GM23338 (cell line): Measurements from ENCODE around the gene SLC25A22. TPM values are rescaled to one million over a fixed set of nuclear protein-coding genes. Genes with fewer than 3 reads are reported as not detected.

Source experiments
- ATAC-seq: fragments of 200-7000 bp; cut with Tn5 transposase; 3 replicates; pipeline ENCODE4 v1.9.1; 2020
- DNase-seq: peaks from one replicate; pipeline ENCODE4 v3.0.0-alpha.2; 2015; ENCODE audit warnings: low spot score
- H2AFZ ChIP-seq: fragments of 200-600 bp; sonication (generic); 2 replicates; pipeline ENCODE4 v1.8.0; 2016; ENCODE audit warnings: antibody characterized with exemption, mild to moderate bottlenecking, moderate library complexity
- H3F3A ChIP-seq: fragments of 200-600 bp; sonication (generic); replicated peaks from 2 replicates; pipeline ENCODE4 v1.8.0; 2017; ENCODE audit warnings: antibody characterized with exemption, mixed run types, low read depth
- H3K27ac ChIP-seq: fragments of 200-600 bp; sonication (generic); 2 replicates; pipeline ENCODE4 v1.6.1; 2016; ENCODE audit warnings: low read depth
- H3K27me3 ChIP-seq: fragments of 200-600 bp; sonication (generic); 2 replicates; pipeline ENCODE4 v1.8.0; 2016; ENCODE audit warnings: mild to moderate bottlenecking, mixed run types, moderate library complexity; ENCODE audit not compliant: insufficient read depth
- H3K36me3 ChIP-seq: fragments of 200-600 bp; sonication (generic); 2 replicates; pipeline ENCODE4 v1.8.0; 2016; ENCODE audit warnings: mild to moderate bottlenecking; ENCODE audit not compliant: insufficient read depth
- H3K4me1 ChIP-seq: fragments of 200-600 bp; sonication (generic); 2 replicates; pipeline ENCODE4 v1.8.0; 2016; ENCODE audit warnings: mild to moderate bottlenecking, moderate library complexity; ENCODE audit not compliant: insufficient read depth
- H3K4me2 ChIP-seq: fragments of 200-600 bp; sonication (generic); 2 replicates; pipeline ENCODE4 v1.7.1; 2017; ENCODE audit warnings: mixed run types
- H3K4me3 ChIP-seq: fragments of 200-600 bp; sonication (generic); 2 replicates; pipeline ENCODE4 v1.6.1; 2016; ENCODE audit warnings: mixed run types
- H3K79me2 ChIP-seq: fragments of 200-600 bp; sonication (generic); replicated peaks from 2 replicates; pipeline ENCODE4 v1.8.0; 2017; ENCODE audit warnings: mild to moderate bottlenecking; ENCODE audit not compliant: insufficient read depth
- H3K9me2 ChIP-seq: fragments of 200-600 bp; sonication (generic); 2 replicates; pipeline ENCODE4 v1.8.0; 2017; ENCODE audit not compliant: insufficient read depth
- H4K20me1 ChIP-seq: fragments of 200-600 bp; sonication (generic); replicated peaks from 2 replicates; pipeline ENCODE4 v1.8.0; 2017; ENCODE audit warnings: mild to moderate bottlenecking; ENCODE audit not compliant: insufficient read depth
- H3K27ac Mint-ChIP-seq: 2 replicates; pipeline ENCODE4 v1.8.0; 2020; ENCODE audit warnings: inconsistent platforms, mild to moderate bottlenecking, moderate library complexity, mixed read lengths
- H3K27me3 Mint-ChIP-seq: 3 replicates; pipeline ENCODE4 v1.8.0; 2022; ENCODE audit warnings: low read depth, mild to moderate bottlenecking, moderate library complexity, mixed read lengths, inconsistent platforms; ENCODE audit not compliant: insufficient read depth, poor library complexity
- H3K36me3 Mint-ChIP-seq: 3 replicates; pipeline ENCODE4 v1.8.0; 2021; ENCODE audit warnings: low read depth, mild to moderate bottlenecking, inconsistent platforms, moderate library complexity, mixed read lengths
- H3K4me1 Mint-ChIP-seq: 3 replicates; pipeline ENCODE4 v1.8.0; 2020; ENCODE audit warnings: mild to moderate bottlenecking, inconsistent platforms, mixed read lengths
- H3K4me3 Mint-ChIP-seq: 3 replicates; pipeline ENCODE4 v1.8.0; 2021; ENCODE audit warnings: moderate library complexity, mild to moderate bottlenecking, inconsistent platforms, mixed read lengths
- H3K9me3 Mint-ChIP-seq: 3 replicates; pipeline ENCODE4 v1.8.0; 2020; ENCODE audit warnings: moderate library complexity, mild to moderate bottlenecking, inconsistent platforms, mixed read lengths
- CREB1 ChIP-seq: fragments of 250-450 bp; sonication (Bioruptor Pico); IDR thresholded peaks from 2 replicates; pipeline ENCODE4 v1.5.0; 2020; ENCODE audit warnings: low read depth, mild to moderate bottlenecking, moderate library complexity
- EZH2 ChIP-seq: fragments of 200-600 bp; sonication (generic); IDR thresholded peaks from one replicate; pipeline ENCODE4 v1.8.0; 2017; ENCODE audit warnings: antibody characterized with exemption, mild to moderate bottlenecking, low read depth; ENCODE audit not compliant: unreplicated experiment
- EZH2phosphoT487 ChIP-seq: fragments of 200-600 bp; sonication (generic); IDR thresholded peaks from one replicate; pipeline ENCODE4 v1.8.1; 2018; ENCODE audit warnings: antibody characterized with exemption; ENCODE audit not compliant: unreplicated experiment
- JUNB ChIP-seq: IDR thresholded peaks from one replicate; pipeline ENCODE4 v1.6.1; 2016; ENCODE audit warnings: antibody characterized with exemption; ENCODE audit not compliant: unreplicated experiment
- NANOG ChIP-seq: IDR thresholded peaks from 2 replicates; pipeline ENCODE4 v1.6.1; 2016; ENCODE audit warnings: antibody characterized with exemption, borderline replicate concordance
- POLR2AphosphoS5 ChIP-seq: IDR thresholded peaks from 2 replicates; pipeline ENCODE4 v1.6.1; 2016; ENCODE audit warnings: antibody characterized with exemption, low read depth
- STAT1 ChIP-seq: IDR thresholded peaks from one replicate; pipeline ENCODE4 v1.6.1; 2016; ENCODE audit warnings: antibody characterized with exemption; ENCODE audit not compliant: unreplicated experiment
- ZNF114 ChIP-seq: fragments of 250-450 bp; sonication (Bioruptor Pico); IDR thresholded peaks from 2 replicates; pipeline ENCODE4 v1.5.0; 2020; ENCODE audit warnings: mild to moderate bottlenecking, moderate library complexity
- ZNF331 ChIP-seq: fragments of 250-450 bp; sonication (Bioruptor Pico); IDR thresholded peaks from 2 replicates; pipeline ENCODE4 v1.5.0; 2020; ENCODE audit warnings: low read depth, mild to moderate bottlenecking, moderate library complexity
- polyA plus RNA-seq: library from polyadenylated mRNA; unstranded; fragments of >200 nt; fragmentation: Nextera tagmentation; extraction: Ambion mirVana; gene quantifications from 2 replicates; pipeline ENCODE4 v1.2.1, GENCODE V29; 2016
- total RNA-seq: library from RNA; depleted of rRNA; stranded (reverse); fragments of >200 nt; shearing (Covaris generic); gene quantifications from 2 replicates; pipeline ENCODE4 v1.2.3, GENCODE V29; 2014
- TF ChIP-seq, protein P1 (sequence below): fragments of 250-450 bp; sonication (Bioruptor Pico); IDR thresholded peaks from 2 replicates; pipeline ENCODE4 v1.5.0; 2020; ENCODE audit warnings: mild to moderate bottlenecking, moderate library complexity
- TF ChIP-seq, protein P2 (sequence below): IDR thresholded peaks from one replicate; pipeline ENCODE4 v1.6.1; 2018; ENCODE audit warnings: antibody characterized with exemption; ENCODE audit not compliant: unreplicated experiment
- TF ChIP-seq, protein P3 (sequence below), 2 experiments: fragments of 200-600 bp in 1 of 2; sonication (generic) in 1 of 2; conservative IDR thresholded peaks; 2 replicates each; pipeline versions ENCODE4 v1.5.1 to v1.6.1; 2016 to 2017; ENCODE audit warnings: antibody characterized with exemption in 2 of 2, low read depth in 2 of 2, mild to moderate bottlenecking in 2 of 2, moderate library complexity in 1 of 2
- TF ChIP-seq, protein P4 (sequence below): IDR thresholded peaks from 2 replicates; pipeline ENCODE4 v1.6.1; 2016; ENCODE audit warnings: antibody characterized with exemption

The SLC25A22 gene
- total and polyA plus RNA-seq, 2 experiments from 2014 or later: 21.0 to 46.4 TPM

DNA sequence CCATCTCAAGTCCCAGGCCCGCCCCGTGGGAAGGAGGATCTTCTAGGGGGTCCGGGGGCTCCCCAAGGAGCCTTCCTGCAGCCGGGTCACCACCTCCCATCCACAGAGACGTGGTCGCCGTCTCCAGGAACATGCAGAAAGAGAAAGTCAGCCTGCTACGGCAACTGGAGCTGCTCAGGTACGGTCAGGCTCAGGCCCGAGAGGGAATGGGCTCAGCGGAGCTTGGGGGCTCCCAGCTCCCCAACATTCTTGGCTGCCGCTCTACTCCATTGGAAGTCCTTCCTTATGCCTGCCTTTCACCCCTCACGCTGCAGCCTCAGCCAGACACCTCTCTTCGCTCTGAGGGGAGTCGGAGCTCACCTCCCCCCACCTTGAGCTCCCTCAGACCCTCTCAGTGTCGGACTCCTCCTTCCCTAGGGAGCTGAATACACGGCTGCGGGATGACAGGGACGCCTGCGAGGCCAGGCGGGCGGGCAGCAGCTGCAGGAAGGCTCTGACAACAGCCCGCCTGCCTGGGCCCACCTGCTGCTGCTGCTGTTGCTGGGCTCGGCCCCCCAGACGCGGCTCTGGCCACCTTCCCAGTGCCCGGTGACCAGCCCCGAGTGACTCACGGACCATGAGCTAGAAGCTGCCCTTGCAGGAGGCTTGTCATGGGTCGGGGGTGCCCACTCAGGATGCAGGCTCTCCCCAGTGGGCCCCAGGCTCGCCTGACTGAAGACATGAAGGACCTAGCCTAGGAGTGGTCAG, 33.2 kb upstream of the SLC25A22 start:
- peaks cover 28% of the 10 kb centered on the region for H3K27me3 ChIP-seq
- Mint-ChIP-seq H3K27ac (no peak overlapping the region), H3K36me3 (no peaks in the 10 kb centered on the region), H3K4me3 (peak overlapping the region; percentile 70), H3K27me3 (peaks cover 62% of the 10 kb centered on the region), H3K4me1 (peaks cover 43% of the 10 kb centered on the region), H3K9me3 (no peaks in the 10 kb centered on the region; the same call in 2 of the 3 replicates)
- no peaks in the 10 kb centered on the region for H3K36me3 ChIP-seq
- ATAC-seq (no peak), DNase-seq (no peak)
- H3F3A ChIP-seq: peaks cover 26% of the 10 kb centered on the region
- no peak overlapping the region for H2AFZ ChIP-seq
- H3K4me2 ChIP-seq: peak overlapping the region; percentile 98
- no peaks in the 10 kb centered on the region for H3K9me2 ChIP-seq
- peak overlapping the region; percentile 89 for H3K4me3 ChIP-seq
- H3K79me2 ChIP-seq: 0 out of 2 replicates have a peak, but pooled peaks cover 5% of the 10 kb centered on the region
- peaks cover 9% of the 10 kb centered on the region; the same call in 1 of the 2 replicates for H4K20me1 ChIP-seq
- TF ChIP-seq POLR2AphosphoS5: no peak
- TF ChIP-seq, protein P1, sequence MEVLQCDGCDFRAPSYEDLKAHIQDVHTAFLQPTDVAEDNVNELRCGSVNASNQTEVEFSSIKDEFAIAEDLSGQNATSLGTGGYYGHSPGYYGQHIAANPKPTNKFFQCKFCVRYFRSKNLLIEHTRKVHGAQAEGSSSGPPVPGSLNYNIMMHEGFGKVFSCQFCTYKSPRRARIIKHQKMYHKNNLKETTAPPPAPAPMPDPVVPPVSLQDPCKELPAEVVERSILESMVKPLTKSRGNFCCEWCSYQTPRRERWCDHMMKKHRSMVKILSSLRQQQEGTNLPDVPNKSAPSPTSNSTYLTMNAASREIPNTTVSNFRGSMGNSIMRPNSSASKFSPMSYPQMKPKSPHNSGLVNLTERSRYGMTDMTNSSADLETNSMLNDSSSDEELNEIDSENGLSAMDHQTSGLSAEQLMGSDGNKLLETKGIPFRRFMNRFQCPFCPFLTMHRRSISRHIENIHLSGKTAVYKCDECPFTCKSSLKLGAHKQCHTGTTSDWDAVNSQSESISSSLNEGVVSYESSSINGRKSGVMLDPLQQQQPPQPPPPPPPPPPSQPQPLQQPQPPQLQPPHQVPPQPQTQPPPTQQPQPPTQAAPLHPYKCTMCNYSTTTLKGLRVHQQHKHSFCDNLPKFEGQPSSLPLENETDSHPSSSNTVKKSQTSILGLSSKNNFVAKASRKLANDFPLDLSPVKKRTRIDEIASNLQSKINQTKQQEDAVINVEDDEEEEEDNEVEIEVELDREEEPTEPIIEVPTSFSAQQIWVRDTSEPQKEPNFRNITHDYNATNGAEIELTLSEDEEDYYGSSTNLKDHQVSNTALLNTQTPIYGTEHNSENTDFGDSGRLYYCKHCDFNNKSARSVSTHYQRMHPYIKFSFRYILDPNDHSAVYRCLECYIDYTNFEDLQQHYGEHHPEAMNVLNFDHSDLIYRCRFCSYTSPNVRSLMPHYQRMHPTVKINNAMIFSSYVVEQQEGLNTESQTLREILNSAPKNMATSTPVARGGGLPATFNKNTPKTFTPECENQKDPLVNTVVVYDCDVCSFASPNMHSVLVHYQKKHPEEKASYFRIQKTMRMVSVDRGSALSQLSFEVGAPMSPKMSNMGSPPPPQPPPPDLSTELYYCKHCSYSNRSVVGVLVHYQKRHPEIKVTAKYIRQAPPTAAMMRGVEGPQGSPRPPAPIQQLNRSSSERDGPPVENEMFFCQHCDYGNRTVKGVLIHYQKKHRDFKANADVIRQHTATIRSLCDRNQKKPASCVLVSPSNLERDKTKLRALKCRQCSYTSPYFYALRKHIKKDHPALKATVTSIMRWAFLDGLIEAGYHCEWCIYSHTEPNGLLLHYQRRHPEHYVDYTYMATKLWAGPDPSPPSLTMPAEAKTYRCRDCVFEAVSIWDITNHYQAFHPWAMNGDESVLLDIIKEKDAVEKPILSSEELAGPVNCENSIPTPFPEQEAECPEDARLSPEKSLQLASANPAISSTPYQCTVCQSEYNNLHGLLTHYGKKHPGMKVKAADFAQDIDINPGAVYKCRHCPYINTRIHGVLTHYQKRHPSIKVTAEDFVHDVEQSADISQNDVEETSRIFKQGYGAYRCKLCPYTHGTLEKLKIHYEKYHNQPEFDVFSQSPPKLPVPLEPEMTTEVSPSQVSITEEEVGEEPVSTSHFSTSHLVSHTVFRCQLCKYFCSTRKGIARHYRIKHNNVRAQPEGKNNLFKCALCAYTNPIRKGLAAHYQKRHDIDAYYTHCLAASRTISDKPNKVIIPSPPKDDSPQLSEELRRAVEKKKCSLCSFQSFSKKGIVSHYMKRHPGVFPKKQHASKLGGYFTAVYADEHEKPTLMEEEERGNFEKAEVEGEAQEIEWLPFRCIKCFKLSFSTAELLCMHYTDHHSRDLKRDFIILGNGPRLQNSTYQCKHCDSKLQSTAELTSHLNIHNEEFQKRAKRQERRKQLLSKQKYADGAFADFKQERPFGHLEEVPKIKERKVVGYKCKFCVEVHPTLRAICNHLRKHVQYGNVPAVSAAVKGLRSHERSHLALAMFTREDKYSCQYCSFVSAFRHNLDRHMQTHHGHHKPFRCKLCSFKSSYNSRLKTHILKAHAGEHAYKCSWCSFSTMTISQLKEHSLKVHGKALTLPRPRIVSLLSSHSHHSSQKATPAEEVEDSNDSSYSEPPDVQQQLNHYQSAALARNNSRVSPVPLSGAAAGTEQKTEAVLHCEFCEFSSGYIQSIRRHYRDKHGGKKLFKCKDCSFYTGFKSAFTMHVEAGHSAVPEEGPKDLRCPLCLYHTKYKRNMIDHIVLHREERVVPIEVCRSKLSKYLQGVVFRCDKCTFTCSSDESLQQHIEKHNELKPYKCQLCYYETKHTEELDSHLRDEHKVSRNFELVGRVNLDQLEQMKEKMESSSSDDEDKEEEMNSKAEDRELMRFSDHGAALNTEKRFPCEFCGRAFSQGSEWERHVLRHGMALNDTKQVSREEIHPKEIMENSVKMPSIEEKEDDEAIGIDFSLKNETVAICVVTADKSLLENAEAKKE: no peak
- no peak for TF ChIP-seq EZH2phosphoT487
- TF ChIP-seq NANOG: no peak
- TF ChIP-seq, protein P2, sequence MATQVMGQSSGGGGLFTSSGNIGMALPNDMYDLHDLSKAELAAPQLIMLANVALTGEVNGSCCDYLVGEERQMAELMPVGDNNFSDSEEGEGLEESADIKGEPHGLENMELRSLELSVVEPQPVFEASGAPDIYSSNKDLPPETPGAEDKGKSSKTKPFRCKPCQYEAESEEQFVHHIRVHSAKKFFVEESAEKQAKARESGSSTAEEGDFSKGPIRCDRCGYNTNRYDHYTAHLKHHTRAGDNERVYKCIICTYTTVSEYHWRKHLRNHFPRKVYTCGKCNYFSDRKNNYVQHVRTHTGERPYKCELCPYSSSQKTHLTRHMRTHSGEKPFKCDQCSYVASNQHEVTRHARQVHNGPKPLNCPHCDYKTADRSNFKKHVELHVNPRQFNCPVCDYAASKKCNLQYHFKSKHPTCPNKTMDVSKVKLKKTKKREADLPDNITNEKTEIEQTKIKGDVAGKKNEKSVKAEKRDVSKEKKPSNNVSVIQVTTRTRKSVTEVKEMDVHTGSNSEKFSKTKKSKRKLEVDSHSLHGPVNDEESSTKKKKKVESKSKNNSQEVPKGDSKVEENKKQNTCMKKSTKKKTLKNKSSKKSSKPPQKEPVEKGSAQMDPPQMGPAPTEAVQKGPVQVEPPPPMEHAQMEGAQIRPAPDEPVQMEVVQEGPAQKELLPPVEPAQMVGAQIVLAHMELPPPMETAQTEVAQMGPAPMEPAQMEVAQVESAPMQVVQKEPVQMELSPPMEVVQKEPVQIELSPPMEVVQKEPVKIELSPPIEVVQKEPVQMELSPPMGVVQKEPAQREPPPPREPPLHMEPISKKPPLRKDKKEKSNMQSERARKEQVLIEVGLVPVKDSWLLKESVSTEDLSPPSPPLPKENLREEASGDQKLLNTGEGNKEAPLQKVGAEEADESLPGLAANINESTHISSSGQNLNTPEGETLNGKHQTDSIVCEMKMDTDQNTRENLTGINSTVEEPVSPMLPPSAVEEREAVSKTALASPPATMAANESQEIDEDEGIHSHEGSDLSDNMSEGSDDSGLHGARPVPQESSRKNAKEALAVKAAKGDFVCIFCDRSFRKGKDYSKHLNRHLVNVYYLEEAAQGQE: no peak
- TF ChIP-seq CREB1 (CRISPR knock-in tag): no peak
- TF ChIP-seq JUNB: no peak
- TF ChIP-seq EZH2: no peak
- no peak for TF ChIP-seq STAT1
- TF ChIP-seq, protein P3, sequence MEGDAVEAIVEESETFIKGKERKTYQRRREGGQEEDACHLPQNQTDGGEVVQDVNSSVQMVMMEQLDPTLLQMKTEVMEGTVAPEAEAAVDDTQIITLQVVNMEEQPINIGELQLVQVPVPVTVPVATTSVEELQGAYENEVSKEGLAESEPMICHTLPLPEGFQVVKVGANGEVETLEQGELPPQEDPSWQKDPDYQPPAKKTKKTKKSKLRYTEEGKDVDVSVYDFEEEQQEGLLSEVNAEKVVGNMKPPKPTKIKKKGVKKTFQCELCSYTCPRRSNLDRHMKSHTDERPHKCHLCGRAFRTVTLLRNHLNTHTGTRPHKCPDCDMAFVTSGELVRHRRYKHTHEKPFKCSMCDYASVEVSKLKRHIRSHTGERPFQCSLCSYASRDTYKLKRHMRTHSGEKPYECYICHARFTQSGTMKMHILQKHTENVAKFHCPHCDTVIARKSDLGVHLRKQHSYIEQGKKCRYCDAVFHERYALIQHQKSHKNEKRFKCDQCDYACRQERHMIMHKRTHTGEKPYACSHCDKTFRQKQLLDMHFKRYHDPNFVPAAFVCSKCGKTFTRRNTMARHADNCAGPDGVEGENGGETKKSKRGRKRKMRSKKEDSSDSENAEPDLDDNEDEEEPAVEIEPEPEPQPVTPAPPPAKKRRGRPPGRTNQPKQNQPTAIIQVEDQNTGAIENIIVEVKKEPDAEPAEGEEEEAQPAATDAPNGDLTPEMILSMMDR (conservative IDR thresholded peaks at IDR 0.05; ENCODE audit: low read depth in 2 of 2): no peak
- no peak for TF ChIP-seq ZNF331 (CRISPR knock-in tag)
- TF ChIP-seq ZNF114 (CRISPR knock-in tag): no peak
- TF ChIP-seq, protein P4, sequence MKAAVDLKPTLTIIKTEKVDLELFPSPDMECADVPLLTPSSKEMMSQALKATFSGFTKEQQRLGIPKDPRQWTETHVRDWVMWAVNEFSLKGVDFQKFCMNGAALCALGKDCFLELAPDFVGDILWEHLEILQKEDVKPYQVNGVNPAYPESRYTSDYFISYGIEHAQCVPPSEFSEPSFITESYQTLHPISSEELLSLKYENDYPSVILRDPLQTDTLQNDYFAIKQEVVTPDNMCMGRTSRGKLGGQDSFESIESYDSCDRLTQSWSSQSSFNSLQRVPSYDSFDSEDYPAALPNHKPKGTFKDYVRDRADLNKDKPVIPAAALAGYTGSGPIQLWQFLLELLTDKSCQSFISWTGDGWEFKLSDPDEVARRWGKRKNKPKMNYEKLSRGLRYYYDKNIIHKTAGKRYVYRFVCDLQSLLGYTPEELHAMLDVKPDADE: no peak
- no peak overlapping the region for H3K27ac ChIP-seq
- peaks cover 34% of the 10 kb centered on the region for H3K4me1 ChIP-seq
